Osteoblast (primary cell): ENCODE data around the gene LVRN. TPM values are rescaled to one million over a fixed set of nuclear protein-coding genes. Genes with fewer than 3 reads are reported as not detected.

ENCODE experiments used
- DNase-seq: peaks from one replicate; pipeline ENCODE4 v3.0.0; 2011; ENCODE audit warnings: low spot score, mixed read lengths; ENCODE audit not compliant: insufficient read length; ENCODE audit errors: missing footprints
- H2AFZ ChIP-seq: 2 replicates; pipeline ENCODE4 v1.6.0; 2011; ENCODE audit warnings: mild to moderate bottlenecking, low read length
- H3K27ac ChIP-seq: 2 replicates; pipeline ENCODE4 v1.5.1; 2011; ENCODE audit warnings: mild to moderate bottlenecking, low read depth, low read length, moderate library complexity
- H3K27me3 ChIP-seq: 2 replicates; pipeline ENCODE4 v1.6.0; 2012; ENCODE audit warnings: mild to moderate bottlenecking, control low read depth, inconsistent platforms, low read length, moderate library complexity; ENCODE audit not compliant: insufficient read depth
- H3K36me3 ChIP-seq: 2 replicates; pipeline ENCODE4 v1.5.1; 2011; ENCODE audit warnings: mild to moderate bottlenecking, low read length, control low read depth, moderate library complexity; ENCODE audit not compliant: insufficient read depth
- H3K4me1 ChIP-seq: 2 replicates; pipeline ENCODE4 v1.5.1; 2011; ENCODE audit warnings: mild to moderate bottlenecking, low read length, control low read depth, moderate library complexity; ENCODE audit not compliant: insufficient read depth
- H3K4me2 ChIP-seq: 2 replicates; pipeline ENCODE4 v1.6.0; 2011; ENCODE audit warnings: mild to moderate bottlenecking, low read length; ENCODE audit not compliant: insufficient read depth
- H3K4me3 ChIP-seq: fragments of 200-600 bp; sonication (generic); 3 replicates; pipeline ENCODE4 v1.5.1; 2012; ENCODE audit warnings: mild to moderate bottlenecking, low read length, inconsistent platforms; ENCODE audit not compliant: insufficient read depth
- H3K79me2 ChIP-seq: 2 replicates; pipeline ENCODE4 v1.6.0; 2012; ENCODE audit warnings: mild to moderate bottlenecking, low read length, control low read depth, inconsistent platforms; ENCODE audit not compliant: insufficient read depth
- H3K9me3 ChIP-seq: 2 replicates; pipeline ENCODE4 v1.5.1; 2011; ENCODE audit warnings: low read depth, low read length, control low read depth
- H4K20me1 ChIP-seq: 2 replicates; pipeline ENCODE4 v1.6.0; 2012; ENCODE audit warnings: mild to moderate bottlenecking, low read length, control low read depth; ENCODE audit not compliant: insufficient read depth
- total RNA-seq: library from RNA; depleted of rRNA; stranded (reverse); fragments of >200 nt; gene quantifications from 2 replicates; pipeline ENCODE4 v1.2.3, GENCODE V29; 2012
- TF ChIP-seq, protein P1 (sequence below): IDR thresholded peaks from 2 replicates; pipeline ENCODE4 v1.5.1; 2011; ENCODE audit warnings: mild to moderate bottlenecking, low read depth, low read length, moderate library complexity; ENCODE audit errors: extremely low read depth

LVRN gene
- total RNA-seq, 1 donor: under 0.01 TPM

DNA sequence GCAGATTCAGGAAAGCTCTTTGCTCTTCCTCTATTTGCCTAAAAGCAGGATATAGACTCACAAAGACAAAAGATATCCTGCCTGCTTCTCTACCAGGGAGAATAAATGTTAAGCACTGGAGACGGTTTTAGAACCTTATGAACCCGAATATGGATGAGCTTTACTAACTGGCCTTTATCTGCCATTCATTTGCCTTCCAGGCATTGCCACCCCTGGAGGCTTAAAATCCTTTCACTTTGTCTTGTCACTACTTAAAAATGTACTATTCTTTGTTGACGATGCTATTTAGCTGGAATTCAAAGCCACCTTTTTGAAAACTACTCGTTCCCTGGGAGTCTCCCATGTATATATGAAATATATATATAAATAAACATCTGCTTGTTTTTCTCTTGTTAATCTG is 23.2 kb upstream of the LVRN start:
- no peaks in the 10 kb centered on the region for H3K27me3 ChIP-seq
- TF ChIP-seq, protein P1, sequence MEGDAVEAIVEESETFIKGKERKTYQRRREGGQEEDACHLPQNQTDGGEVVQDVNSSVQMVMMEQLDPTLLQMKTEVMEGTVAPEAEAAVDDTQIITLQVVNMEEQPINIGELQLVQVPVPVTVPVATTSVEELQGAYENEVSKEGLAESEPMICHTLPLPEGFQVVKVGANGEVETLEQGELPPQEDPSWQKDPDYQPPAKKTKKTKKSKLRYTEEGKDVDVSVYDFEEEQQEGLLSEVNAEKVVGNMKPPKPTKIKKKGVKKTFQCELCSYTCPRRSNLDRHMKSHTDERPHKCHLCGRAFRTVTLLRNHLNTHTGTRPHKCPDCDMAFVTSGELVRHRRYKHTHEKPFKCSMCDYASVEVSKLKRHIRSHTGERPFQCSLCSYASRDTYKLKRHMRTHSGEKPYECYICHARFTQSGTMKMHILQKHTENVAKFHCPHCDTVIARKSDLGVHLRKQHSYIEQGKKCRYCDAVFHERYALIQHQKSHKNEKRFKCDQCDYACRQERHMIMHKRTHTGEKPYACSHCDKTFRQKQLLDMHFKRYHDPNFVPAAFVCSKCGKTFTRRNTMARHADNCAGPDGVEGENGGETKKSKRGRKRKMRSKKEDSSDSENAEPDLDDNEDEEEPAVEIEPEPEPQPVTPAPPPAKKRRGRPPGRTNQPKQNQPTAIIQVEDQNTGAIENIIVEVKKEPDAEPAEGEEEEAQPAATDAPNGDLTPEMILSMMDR: no peak
- H3K4me2 ChIP-seq: no peak overlapping the region
- no peaks in the 10 kb centered on the region for H4K20me1 ChIP-seq
- H3K27ac ChIP-seq: no peak overlapping the region
- H3K79me2 ChIP-seq: no peaks in the 10 kb centered on the region
- no peaks in the 10 kb centered on the region for H3K36me3 ChIP-seq
- H3K4me3 ChIP-seq: no peak overlapping the region
- peak; percentile 32 for DNase-seq
- no peaks in the 10 kb centered on the region for H3K9me3 ChIP-seq
- H2AFZ ChIP-seq: no peak overlapping the region
- H3K4me1 ChIP-seq: peaks cover 12% of the 10 kb centered on the region

DNA sequence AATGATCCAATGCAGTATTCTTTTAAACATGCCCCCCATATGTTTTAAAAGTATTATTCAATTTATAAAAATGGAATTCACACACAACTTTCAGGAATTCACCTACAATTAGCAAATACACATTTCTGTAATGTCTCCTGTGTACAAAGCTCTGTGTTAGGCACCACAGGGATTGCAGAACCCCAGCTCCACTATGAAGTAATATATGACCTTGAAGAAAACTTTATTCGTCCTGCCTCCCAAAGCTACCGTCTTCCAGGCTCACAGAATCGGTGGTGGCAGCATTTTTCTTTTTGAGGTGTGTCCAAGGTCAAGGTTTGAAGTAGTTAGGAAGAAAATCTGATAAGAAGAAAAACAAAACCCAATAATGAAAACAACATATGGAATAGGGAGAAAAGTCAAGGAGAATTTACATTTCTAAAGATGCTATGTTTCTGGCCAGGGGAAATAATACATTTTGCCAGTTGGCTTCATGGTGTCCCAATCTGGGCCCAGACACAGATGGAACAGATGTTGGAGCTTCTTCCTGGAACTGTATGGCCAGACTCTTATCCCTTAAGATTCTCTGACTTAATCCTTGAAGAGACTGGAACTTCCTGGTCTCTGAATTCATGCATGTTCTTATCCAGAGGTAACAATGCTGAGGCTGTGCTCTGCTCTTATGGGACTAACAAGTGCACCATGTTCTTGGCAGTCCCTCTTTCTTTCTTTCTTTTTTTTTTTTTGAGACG is 22.0 kb upstream of the LVRN start:
- no peaks in the 10 kb centered on the region for H3K36me3 ChIP-seq
- no peak overlapping the region for H3K4me2 ChIP-seq
- no peak overlapping the region for H3K27ac ChIP-seq
- no peak overlapping the region for H3K4me3 ChIP-seq
- H4K20me1 ChIP-seq: no peaks in the 10 kb centered on the region
- H3K27me3 ChIP-seq: no peaks in the 10 kb centered on the region
- no peaks in the 10 kb centered on the region for H3K79me2 ChIP-seq
- TF ChIP-seq, protein P1: no peak
- DNase-seq: no peak
- peaks cover 8% of the 10 kb centered on the region for H3K4me1 ChIP-seq
- no peaks in the 10 kb centered on the region for H3K9me3 ChIP-seq
- no peak overlapping the region for H2AFZ ChIP-seq

DNA sequence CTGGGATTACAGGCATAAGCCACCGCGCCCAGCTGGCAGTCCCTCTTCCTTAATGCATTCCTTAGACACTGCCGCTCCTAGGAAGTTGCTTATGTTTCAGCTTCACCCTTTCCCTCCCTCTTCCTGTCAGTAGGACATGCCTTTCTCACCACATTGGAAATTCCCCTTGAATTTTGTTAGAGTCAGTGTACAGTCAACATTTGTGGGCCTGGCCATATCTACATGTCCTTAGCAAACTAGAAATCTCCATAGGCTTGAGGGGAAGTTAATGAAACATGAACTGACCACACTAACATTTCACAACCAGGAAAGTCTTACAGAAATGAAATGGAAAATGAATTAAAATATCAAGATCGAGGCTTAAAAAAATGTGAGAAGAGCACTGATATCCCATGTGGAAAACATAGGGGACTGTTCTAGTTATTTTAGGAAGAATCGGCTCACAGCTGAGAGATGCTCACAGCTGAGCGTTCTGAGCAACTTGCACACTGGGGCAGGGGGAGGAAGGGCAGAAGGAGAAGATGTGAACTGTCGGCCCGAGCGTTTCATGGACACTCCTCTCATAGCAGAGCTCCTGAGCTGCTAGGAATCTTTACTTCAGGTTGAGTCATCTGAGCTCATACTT is 21.1 kb upstream of the LVRN start:
- H3K36me3 ChIP-seq: no peaks in the 10 kb centered on the region
- H3K4me2 ChIP-seq: peak overlapping the region; percentile 80
- H3K4me3 ChIP-seq: peak overlapping the region; percentile 56
- TF ChIP-seq, protein P1: no peak
- peak overlapping the region; percentile 45 for H2AFZ ChIP-seq
- peak; percentile 88 for DNase-seq
- no peaks in the 10 kb centered on the region for H4K20me1 ChIP-seq
- H3K27ac ChIP-seq: peak overlapping the region; percentile 92
- H3K27me3 ChIP-seq: no peaks in the 10 kb centered on the region
- peaks cover 8% of the 10 kb centered on the region for H3K4me1 ChIP-seq
- no peaks in the 10 kb centered on the region for H3K9me3 ChIP-seq
- no peaks in the 10 kb centered on the region for H3K79me2 ChIP-seq

DNA sequence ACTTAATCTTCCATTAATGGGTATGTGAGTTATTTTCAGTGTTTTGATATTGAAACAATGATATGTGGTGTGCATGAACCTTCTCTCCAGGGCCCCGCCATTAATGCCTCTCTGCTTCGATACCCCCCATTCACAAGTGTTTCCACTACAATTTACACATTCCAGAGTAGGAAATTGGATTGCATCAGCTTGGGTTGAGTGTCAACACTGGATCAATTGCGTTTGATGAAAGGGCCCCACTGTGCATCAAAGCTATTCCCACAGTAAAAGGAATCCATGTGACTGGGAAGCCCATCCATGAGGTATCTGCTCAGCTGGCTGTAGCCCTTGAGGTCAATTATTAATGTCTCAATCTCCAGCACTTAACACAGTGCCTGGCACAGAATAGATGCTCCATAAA is 17.8 kb upstream of the LVRN start:
- Histone ChIP-seq H3K4me2 (no peak overlapping the region), H4K20me1 (no peaks in the 10 kb centered on the region), H3K9me3 (no peaks in the 10 kb centered on the region), H3K27ac (no peak overlapping the region), H3K27me3 (no peaks in the 10 kb centered on the region), H3K36me3 (no peaks in the 10 kb centered on the region), H3K4me1 (peaks cover 30% of the 10 kb centered on the region), H3K4me3 (no peak overlapping the region), H3K79me2 (no peaks in the 10 kb centered on the region), H2AFZ (no peak overlapping the region)
- no peak for DNase-seq
- TF ChIP-seq, protein P1: no peak
